Measurements from ENCODE around the gene SMOC1. TPM values are rescaled to one million over a fixed set of nuclear protein-coding genes. Genes with fewer than 3 reads are reported as not detected.
A peak's percentile ranks its signal among the peaks of the same experiment; 100 is the strongest.

The SMOC1 gene
- total RNA-seq, 2 donors from 2014 or later, result not detected

DNA sequence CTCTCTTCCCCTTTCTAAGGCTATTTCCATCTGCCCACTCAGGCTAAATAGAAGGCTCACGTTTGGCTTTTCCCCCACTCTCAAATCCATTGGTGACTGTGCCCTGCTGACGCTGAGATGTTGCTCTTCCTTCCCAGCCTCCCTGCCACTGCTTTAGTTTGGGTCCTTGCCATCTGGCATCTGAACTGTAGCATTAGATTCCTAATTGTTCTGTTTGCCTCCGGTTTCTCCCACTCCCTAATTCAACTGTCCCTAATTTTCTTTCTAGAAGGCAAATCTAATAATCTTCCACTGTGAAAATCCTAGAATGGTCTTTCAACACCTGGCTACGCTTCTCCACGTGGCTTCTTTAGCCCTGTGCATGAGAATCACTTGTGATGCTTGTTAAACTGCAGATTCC is 37.6 kb upstream of the SMOC1 start:
- no peak overlapping the region for H3K4me3 Mint-ChIP-seq
- Histone ChIP-seq H3K9ac (ENCODE audit: extremely low read depth, low read length, poor library complexity, severe bottlenecking) (no peak overlapping the region), H3K4me1 (ENCODE audit: control insufficient read depth, insufficient read depth, low read length) (no peaks in the 10 kb centered on the region), H3K36me3 (ENCODE audit: control insufficient read depth, insufficient read depth, low read length) (no peaks in the 10 kb centered on the region), H3K27ac (ENCODE audit: low read depth, low read length) (no peak overlapping the region), H3K4me3 (ENCODE audit: low read length) (no peak overlapping the region), H3K27me3 (ENCODE audit: control insufficient read depth, insufficient read depth, low read length, poor library complexity, severe bottlenecking) (no peaks in the 10 kb centered on the region), H3K9me3 (ENCODE audit: control insufficient read depth, low read length) (no peaks in the 10 kb centered on the region)
- no peaks in the 10 kb centered on the region for H3K9me3 Mint-ChIP-seq
- DNase-seq, result no peak
- no peak overlapping the region for H3K27ac Mint-ChIP-seq
- H3K36me3 Mint-ChIP-seq (ENCODE audit: low read depth), result no peaks in the 10 kb centered on the region
- 69 to 72% methylated on average over 5 of the region's 5 CpGs for WGBS, 2 experiments (ENCODE audit: insufficient coverage in 1 of 2, insufficient read length in 1 of 2)
- TF ChIP-seq, protein P1, sequence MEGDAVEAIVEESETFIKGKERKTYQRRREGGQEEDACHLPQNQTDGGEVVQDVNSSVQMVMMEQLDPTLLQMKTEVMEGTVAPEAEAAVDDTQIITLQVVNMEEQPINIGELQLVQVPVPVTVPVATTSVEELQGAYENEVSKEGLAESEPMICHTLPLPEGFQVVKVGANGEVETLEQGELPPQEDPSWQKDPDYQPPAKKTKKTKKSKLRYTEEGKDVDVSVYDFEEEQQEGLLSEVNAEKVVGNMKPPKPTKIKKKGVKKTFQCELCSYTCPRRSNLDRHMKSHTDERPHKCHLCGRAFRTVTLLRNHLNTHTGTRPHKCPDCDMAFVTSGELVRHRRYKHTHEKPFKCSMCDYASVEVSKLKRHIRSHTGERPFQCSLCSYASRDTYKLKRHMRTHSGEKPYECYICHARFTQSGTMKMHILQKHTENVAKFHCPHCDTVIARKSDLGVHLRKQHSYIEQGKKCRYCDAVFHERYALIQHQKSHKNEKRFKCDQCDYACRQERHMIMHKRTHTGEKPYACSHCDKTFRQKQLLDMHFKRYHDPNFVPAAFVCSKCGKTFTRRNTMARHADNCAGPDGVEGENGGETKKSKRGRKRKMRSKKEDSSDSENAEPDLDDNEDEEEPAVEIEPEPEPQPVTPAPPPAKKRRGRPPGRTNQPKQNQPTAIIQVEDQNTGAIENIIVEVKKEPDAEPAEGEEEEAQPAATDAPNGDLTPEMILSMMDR (conservative IDR thresholded peaks at IDR 0.05), result no peak
- no peaks in the 10 kb centered on the region for H3K4me1 Mint-ChIP-seq
- no peaks in the 10 kb centered on the region for H3K27me3 Mint-ChIP-seq (ENCODE audit: insufficient read depth)

DNA sequence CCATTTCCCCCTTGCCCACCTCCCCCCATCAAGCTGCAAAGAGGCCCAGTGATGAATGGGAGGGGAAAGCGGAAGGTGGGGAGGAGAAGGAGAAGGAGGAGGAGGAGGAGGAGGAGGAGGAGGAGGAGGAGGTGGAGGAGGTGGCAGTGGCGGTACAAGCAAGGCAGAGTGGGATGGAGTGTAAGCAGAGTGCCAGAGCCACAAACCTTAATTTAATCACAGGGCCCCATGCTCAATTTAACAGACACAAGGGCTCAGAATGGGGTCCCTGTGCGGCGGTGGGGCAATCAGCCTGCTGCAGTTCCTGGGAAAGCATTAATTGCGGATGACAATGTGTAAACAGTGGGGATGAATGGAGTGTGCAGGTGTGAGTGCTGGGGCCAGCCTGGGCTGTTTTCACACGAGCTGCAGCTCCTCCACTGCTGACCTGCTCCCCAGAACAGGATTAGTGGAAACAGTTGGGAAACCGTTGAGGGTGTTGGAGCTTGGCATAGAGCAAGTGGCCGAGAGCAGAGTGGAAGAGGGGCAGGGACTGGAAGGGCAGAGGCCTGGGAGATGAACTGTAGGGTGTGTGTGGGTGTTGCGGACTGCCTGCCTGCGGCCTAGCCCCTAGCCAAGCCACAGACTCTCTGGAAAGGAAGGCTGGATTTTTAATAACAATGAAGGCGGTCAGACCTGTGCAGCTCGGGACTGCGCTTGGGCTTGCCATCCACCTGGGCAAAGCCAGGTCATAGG is 36.4 kb upstream of the SMOC1 start:
- Histone ChIP-seq H3K4me3 (ENCODE audit: low read length) (no peak overlapping the region), H3K9me3 (ENCODE audit: control insufficient read depth, low read length) (no peaks in the 10 kb centered on the region), H3K36me3 (ENCODE audit: control insufficient read depth, insufficient read depth, low read length) (no peaks in the 10 kb centered on the region), H3K27ac (ENCODE audit: low read depth, low read length) (peak overlapping the region; percentile 67), H3K4me1 (ENCODE audit: control insufficient read depth, insufficient read depth, low read length) (no peaks in the 10 kb centered on the region), H3K9ac (ENCODE audit: extremely low read depth, low read length, poor library complexity, severe bottlenecking) (no peak overlapping the region), H3K27me3 (ENCODE audit: control insufficient read depth, insufficient read depth, low read length, poor library complexity, severe bottlenecking) (no peaks in the 10 kb centered on the region)
- H3K27me3 Mint-ChIP-seq (ENCODE audit: insufficient read depth), result no peaks in the 10 kb centered on the region
- TF ChIP-seq, protein P1 (conservative IDR thresholded peaks at IDR 0.05), result no peak
- H3K27ac Mint-ChIP-seq, result no peak overlapping the region
- H3K4me1 Mint-ChIP-seq, result no peaks in the 10 kb centered on the region
- no peak overlapping the region for H3K4me3 Mint-ChIP-seq
- 65 to 71% methylated on average over 6 to 11 of the region's 13 CpGs for WGBS, 2 experiments (ENCODE audit: insufficient coverage in 1 of 2, insufficient read length in 1 of 2)
- DNase-seq, result no peak
- H3K36me3 Mint-ChIP-seq (ENCODE audit: low read depth), result no peaks in the 10 kb centered on the region
- no peaks in the 10 kb centered on the region for H3K9me3 Mint-ChIP-seq

DNA sequence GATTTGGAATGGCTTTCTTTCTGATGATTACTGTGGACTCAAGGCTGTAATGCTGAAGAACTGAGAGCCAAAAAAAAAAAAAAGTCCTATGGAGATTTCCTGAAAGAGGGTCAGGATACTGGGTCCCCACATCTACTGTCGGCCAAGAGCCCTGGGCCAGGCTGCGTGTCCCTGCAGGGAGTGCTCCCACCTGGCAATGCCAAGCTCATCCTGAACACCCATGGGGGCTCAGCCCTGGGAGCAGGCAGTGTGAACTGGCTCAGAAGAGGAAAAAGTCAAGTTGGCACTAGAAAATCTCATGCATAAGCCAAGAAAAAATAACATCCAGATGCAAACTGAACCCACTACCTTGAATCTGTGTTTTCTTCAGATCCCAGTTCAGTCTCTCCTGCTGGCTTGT is 35.0 kb upstream of the SMOC1 start:
- Histone ChIP-seq H3K9ac (ENCODE audit: extremely low read depth, low read length, poor library complexity, severe bottlenecking) (no peak overlapping the region), H3K9me3 (ENCODE audit: control insufficient read depth, low read length) (no peaks in the 10 kb centered on the region), H3K4me1 (ENCODE audit: control insufficient read depth, insufficient read depth, low read length) (no peaks in the 10 kb centered on the region), H3K4me3 (ENCODE audit: low read length) (no peak overlapping the region), H3K36me3 (ENCODE audit: control insufficient read depth, insufficient read depth, low read length) (no peaks in the 10 kb centered on the region), H3K27ac (ENCODE audit: low read depth, low read length) (no peak overlapping the region), H3K27me3 (ENCODE audit: control insufficient read depth, insufficient read depth, low read length, poor library complexity, severe bottlenecking) (no peaks in the 10 kb centered on the region)
- no peak overlapping the region for H3K27ac Mint-ChIP-seq
- TF ChIP-seq, protein P1 (conservative IDR thresholded peaks at IDR 0.05), result no peak
- no peaks in the 10 kb centered on the region for H3K36me3 Mint-ChIP-seq (ENCODE audit: low read depth)
- 89 to 93% methylated on average over 2 of the region's 2 CpGs for WGBS, 2 experiments (ENCODE audit: insufficient coverage in 1 of 2, insufficient read length in 1 of 2)
- no peak for DNase-seq
- H3K4me1 Mint-ChIP-seq, result no peaks in the 10 kb centered on the region
- no peaks in the 10 kb centered on the region for H3K9me3 Mint-ChIP-seq
- H3K4me3 Mint-ChIP-seq, result no peak overlapping the region
- H3K27me3 Mint-ChIP-seq (ENCODE audit: insufficient read depth), result no peaks in the 10 kb centered on the region

Data from endodermal cell (in vitro differentiated cells).